ENCODE data around the gene NDFIP2.

NDFIP2 gene

GRCh38 chr13:79557666-79558065 is 76.7 kb downstream of the NDFIP2 start:
- no peaks in the 10 kb centered on the region for H3K9me3 ChIP-seq (ENCODE audit: insufficient read depth, low read length, severe bottlenecking)
- no peak overlapping the region for H3K4me2 ChIP-seq (ENCODE audit: insufficient read depth, low read length)
- no peaks in the 10 kb centered on the region for H3K4me1 ChIP-seq (ENCODE audit: insufficient read depth, low read length)
- H3K36me3 ChIP-seq (ENCODE audit: insufficient read depth, low read length), result peaks cover 28% of the 10 kb centered on the region
- H2AFZ ChIP-seq (ENCODE audit: low read depth, low read length), result no peak overlapping the region
- H3K27ac ChIP-seq (ENCODE audit: low read length), result no peak overlapping the region
- ATAC-seq (ENCODE audit: insufficient read depth, low read depth) (peak; percentile 30; the same call in 1 of the 3 replicates), DNase-seq (no peak)
- TF ChIP-seq EZH2 (IDR thresholded peaks at IDR 0.05; ENCODE audit: borderline replicate concordance, low read depth, low read length, severe bottlenecking), result no peak
- TF ChIP-seq CTCF (IDR thresholded peaks at IDR 0.05; ENCODE audit: borderline replicate concordance, extremely low read depth, low read length, poor library complexity, severe bottlenecking), result no peak
- no peaks in the 10 kb centered on the region for H4K20me1 ChIP-seq (ENCODE audit: insufficient read depth, low read length)
- H3K4me3 ChIP-seq (ENCODE audit: low read depth in 1 of 2, low read length in 2 of 2), result no peak overlapping the region
- no peak overlapping the region for H3K9ac ChIP-seq (ENCODE audit: low read depth, low read length)
- no peaks in the 10 kb centered on the region for H3K27me3 ChIP-seq (ENCODE audit: insufficient read depth, low read length, poor library complexity)
- no peaks in the 10 kb centered on the region for H3K79me2 ChIP-seq (ENCODE audit: insufficient read depth, low read length)

GRCh38 chr13:79560954-79561353 is 80.0 kb downstream of the NDFIP2 start:
- no peak overlapping the region for H3K27ac ChIP-seq (ENCODE audit: low read length)
- no peak overlapping the region for H3K9ac ChIP-seq (ENCODE audit: low read depth, low read length)
- no peak for TF ChIP-seq CTCF (IDR thresholded peaks at IDR 0.05; ENCODE audit: borderline replicate concordance, extremely low read depth, low read length, poor library complexity, severe bottlenecking)
- no peak for TF ChIP-seq EZH2 (IDR thresholded peaks at IDR 0.05; ENCODE audit: borderline replicate concordance, low read depth, low read length, severe bottlenecking)
- no peak overlapping the region for H3K4me2 ChIP-seq (ENCODE audit: insufficient read depth, low read length)
- ATAC-seq (ENCODE audit: insufficient read depth, low read depth) (peak; percentile 23; the same call in 1 of the 3 replicates), DNase-seq (no peak)
- no peaks in the 10 kb centered on the region for H3K4me1 ChIP-seq (ENCODE audit: insufficient read depth, low read length)
- no peaks in the 10 kb centered on the region for H4K20me1 ChIP-seq (ENCODE audit: insufficient read depth, low read length)
- no peak overlapping the region for H3K4me3 ChIP-seq (ENCODE audit: low read depth in 1 of 2, low read length in 2 of 2)
- H3K36me3 ChIP-seq (ENCODE audit: insufficient read depth, low read length), result peaks cover 20% of the 10 kb centered on the region
- no peaks in the 10 kb centered on the region for H3K27me3 ChIP-seq (ENCODE audit: insufficient read depth, low read length, poor library complexity)
- H3K79me2 ChIP-seq (ENCODE audit: insufficient read depth, low read length), result no peaks in the 10 kb centered on the region
- no peak overlapping the region for H2AFZ ChIP-seq (ENCODE audit: low read depth, low read length)
- peaks cover 2% of the 10 kb centered on the region for H3K9me3 ChIP-seq (ENCODE audit: insufficient read depth, low read length, severe bottlenecking)

GRCh38 chr13:79562557-79562956 is 81.6 kb downstream of the NDFIP2 start:
- TF ChIP-seq EZH2 (IDR thresholded peaks at IDR 0.05; ENCODE audit: borderline replicate concordance, low read depth, low read length, severe bottlenecking) (no peak), CTCF (IDR thresholded peaks at IDR 0.05; ENCODE audit: borderline replicate concordance, extremely low read depth, low read length, poor library complexity, severe bottlenecking) (no peak)
- H3K4me2 ChIP-seq (ENCODE audit: insufficient read depth, low read length), result no peak overlapping the region
- peaks cover 12% of the 10 kb centered on the region; the same call in 1 of the 2 replicates for H3K36me3 ChIP-seq (ENCODE audit: insufficient read depth, low read length)
- H3K4me1 ChIP-seq (ENCODE audit: insufficient read depth, low read length), result no peaks in the 10 kb centered on the region
- H3K9ac ChIP-seq (ENCODE audit: low read depth, low read length), result no peak overlapping the region
- peaks cover 2% of the 10 kb centered on the region for H3K9me3 ChIP-seq (ENCODE audit: insufficient read depth, low read length, severe bottlenecking)
- ATAC-seq (ENCODE audit: insufficient read depth, low read depth) (no peak), DNase-seq (no peak)
- H2AFZ ChIP-seq (ENCODE audit: low read depth, low read length), result no peak overlapping the region
- no peak overlapping the region for H3K27ac ChIP-seq (ENCODE audit: low read length)
- no peaks in the 10 kb centered on the region for H3K79me2 ChIP-seq (ENCODE audit: insufficient read depth, low read length)
- H3K27me3 ChIP-seq (ENCODE audit: insufficient read depth, low read length, poor library complexity), result no peaks in the 10 kb centered on the region
- no peak overlapping the region for H3K4me3 ChIP-seq (ENCODE audit: low read depth in 1 of 2, low read length in 2 of 2)
- H4K20me1 ChIP-seq (ENCODE audit: insufficient read depth, low read length), result no peaks in the 10 kb centered on the region

DNA sequence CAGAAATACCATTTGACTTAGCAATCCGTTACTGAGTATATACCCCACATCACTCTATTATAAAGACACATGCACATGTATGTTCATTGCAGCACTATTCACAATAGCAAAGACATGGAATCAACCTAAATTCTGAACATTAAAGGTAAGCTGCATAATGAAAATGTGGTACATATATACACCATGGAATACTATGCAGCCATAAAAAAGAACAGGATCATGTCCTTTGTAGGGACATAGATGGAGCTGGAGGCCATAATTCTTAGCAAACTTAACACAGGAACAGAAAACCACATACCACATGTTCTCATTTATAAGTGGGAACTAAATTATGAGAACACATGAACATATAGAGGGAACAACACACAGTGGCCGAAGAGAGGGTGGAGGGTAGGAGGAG is 85.2 kb downstream of the NDFIP2 start:
- no peaks in the 10 kb centered on the region for H3K36me3 ChIP-seq (ENCODE audit: insufficient read depth, low read length)
- ATAC-seq (ENCODE audit: insufficient read depth, low read depth) (no peak), DNase-seq (no peak)
- no peak overlapping the region for H3K4me3 ChIP-seq (ENCODE audit: low read depth in 1 of 2, low read length in 2 of 2)
- H2AFZ ChIP-seq (ENCODE audit: low read depth, low read length), result no peak overlapping the region
- H3K79me2 ChIP-seq (ENCODE audit: insufficient read depth, low read length), result no peaks in the 10 kb centered on the region
- H3K9ac ChIP-seq (ENCODE audit: low read depth, low read length), result no peak overlapping the region
- no peak overlapping the region for H3K27ac ChIP-seq (ENCODE audit: low read length)
- no peak for TF ChIP-seq CTCF (IDR thresholded peaks at IDR 0.05; ENCODE audit: borderline replicate concordance, extremely low read depth, low read length, poor library complexity, severe bottlenecking)
- TF ChIP-seq EZH2 (IDR thresholded peaks at IDR 0.05; ENCODE audit: borderline replicate concordance, low read depth, low read length, severe bottlenecking), result no peak
- no peaks in the 10 kb centered on the region for H3K27me3 ChIP-seq (ENCODE audit: insufficient read depth, low read length, poor library complexity)
- H3K4me2 ChIP-seq (ENCODE audit: insufficient read depth, low read length), result no peak overlapping the region
- no peaks in the 10 kb centered on the region for H3K4me1 ChIP-seq (ENCODE audit: insufficient read depth, low read length)
- H3K9me3 ChIP-seq (ENCODE audit: insufficient read depth, low read length, severe bottlenecking), result peaks cover 2% of the 10 kb centered on the region
- no peaks in the 10 kb centered on the region for H4K20me1 ChIP-seq (ENCODE audit: insufficient read depth, low read length)
